VCaP (cell line): ENCODE data around the gene CD96.

Experiments used
- H3K27ac ChIP-seq: fragments of 450-650 bp; 2 replicates; pipeline ENCODE4 v1.5.1; 2017
- TF ChIP-seq, protein P1 (sequence below): fragments of 450-650 bp; conservative IDR thresholded peaks from 2 replicates; pipeline ENCODE4 v1.5.1; 2017; ENCODE audit warnings: mild to moderate bottlenecking, moderate library complexity

CD96 gene

DNA sequence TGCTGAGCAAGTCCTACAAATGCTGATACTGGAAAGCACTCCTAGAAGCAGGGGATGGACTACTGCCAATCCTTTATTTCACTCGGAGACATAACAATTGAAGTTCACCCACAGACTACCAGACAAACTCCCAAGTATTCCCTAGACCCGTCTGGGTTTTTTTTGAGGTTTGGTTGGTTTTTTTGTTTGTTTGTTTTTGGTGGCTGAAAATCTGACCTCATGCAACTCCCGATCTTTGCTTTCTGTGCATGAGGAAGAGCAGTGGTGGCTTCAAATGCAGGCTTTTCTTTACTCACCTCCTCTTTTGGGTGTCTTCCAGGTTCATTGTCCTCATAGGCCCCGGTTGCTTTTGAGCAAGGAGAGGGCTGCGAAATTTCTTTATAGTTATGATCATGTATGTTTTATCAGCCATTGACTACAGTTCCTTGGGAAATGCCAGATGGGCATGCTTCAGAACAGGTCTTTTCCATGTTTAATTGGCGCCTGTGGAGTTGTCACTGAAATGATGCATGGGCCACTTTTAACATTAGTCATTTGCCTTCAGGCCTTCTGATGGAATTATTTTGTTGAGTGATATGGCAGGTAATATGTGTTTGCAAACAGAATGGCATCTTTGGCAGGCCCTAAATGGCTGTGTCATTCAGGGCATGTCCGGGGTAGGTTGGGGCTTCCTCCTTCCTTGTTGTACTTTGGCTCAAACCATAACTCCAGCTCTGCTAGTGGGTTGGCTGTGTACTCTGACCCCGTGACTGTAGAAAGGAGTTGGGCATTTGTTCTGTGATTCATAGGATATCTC is 134.4 kb downstream of the CD96 start:
- TF ChIP-seq, protein P1, sequence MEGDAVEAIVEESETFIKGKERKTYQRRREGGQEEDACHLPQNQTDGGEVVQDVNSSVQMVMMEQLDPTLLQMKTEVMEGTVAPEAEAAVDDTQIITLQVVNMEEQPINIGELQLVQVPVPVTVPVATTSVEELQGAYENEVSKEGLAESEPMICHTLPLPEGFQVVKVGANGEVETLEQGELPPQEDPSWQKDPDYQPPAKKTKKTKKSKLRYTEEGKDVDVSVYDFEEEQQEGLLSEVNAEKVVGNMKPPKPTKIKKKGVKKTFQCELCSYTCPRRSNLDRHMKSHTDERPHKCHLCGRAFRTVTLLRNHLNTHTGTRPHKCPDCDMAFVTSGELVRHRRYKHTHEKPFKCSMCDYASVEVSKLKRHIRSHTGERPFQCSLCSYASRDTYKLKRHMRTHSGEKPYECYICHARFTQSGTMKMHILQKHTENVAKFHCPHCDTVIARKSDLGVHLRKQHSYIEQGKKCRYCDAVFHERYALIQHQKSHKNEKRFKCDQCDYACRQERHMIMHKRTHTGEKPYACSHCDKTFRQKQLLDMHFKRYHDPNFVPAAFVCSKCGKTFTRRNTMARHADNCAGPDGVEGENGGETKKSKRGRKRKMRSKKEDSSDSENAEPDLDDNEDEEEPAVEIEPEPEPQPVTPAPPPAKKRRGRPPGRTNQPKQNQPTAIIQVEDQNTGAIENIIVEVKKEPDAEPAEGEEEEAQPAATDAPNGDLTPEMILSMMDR: no peak
- no peak overlapping the region; the same call in 1 of the 2 replicates for H3K27ac ChIP-seq

DNA sequence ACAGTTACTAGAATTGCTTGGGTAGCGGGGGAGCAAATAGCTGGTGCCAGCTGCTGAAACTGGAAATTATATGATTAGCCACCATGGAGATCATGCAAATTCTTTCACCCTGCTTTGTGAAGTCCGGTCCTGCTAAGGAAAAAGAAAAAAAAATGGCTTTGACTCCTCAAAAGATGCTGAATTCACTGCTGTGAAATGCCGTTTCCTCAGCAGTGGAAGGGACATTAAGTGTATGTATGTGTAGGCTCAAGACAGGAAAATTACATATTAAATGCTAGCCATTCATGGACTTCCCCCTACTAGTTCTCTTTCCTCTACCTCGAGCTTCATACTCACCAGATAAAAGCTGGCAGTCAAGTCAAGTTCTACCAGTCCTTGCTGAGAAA is 135.0 kb downstream of the CD96 start:
- H3K27ac ChIP-seq: no peak overlapping the region
- TF ChIP-seq, protein P1: no peak

DNA sequence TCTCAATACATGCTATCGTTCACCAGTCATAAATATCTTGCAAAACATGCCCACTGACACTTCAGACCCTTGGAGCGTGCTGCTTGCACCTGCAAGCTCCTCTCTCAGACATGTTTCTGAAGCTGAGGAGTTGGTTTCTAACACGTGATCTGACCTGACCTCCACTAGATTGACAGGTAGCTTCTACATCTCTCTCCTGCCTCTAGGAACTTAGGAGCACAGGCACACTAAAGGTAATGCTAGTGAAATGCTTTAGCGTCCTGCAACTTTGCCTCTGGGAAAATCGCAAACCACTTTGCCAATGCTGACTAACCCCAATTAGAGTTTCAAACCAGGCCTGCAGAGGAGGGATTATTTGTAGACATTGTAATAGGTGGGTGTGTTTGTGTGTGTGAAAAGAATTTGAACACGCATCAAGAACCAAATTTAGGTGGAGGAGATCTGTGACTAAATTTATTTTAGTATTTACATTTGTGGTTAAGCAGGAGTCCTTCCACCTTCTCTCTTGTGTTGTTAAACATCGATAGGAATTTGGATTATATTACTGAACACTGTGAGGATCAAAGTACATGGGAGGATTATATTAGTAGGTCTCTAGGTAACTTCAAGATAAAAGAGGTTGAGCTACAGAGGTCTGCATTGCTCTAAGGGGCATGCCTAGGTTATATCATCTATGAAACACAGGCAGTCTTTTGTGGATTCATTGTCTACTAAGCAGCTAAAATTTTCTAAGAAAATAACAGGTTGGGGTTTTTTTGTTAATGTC is 139.8 kb downstream of the CD96 start:
- H3K27ac ChIP-seq: no peak overlapping the region
- TF ChIP-seq, protein P1: no peak

DNA sequence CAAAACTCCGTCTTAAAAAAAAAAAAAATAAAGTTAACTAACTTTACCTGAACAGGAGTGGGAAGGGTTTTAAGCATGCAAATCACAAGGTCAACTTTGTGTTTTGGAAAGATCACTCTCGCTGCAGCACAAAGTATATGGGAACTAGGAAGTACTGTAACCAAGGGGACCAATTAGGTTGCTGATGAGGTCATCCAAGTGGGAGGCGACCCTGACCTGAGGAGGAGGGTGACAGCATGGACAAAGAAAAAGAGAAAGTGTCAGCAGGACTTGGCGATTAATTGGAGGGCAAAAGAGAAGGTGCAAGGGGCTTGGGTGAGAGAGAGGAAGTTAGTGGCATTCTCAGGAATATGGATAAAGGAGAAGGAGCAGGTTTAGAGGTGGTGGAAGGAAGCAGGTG is 142.6 kb downstream of the CD96 start:
- H3K27ac ChIP-seq: no peak overlapping the region
- TF ChIP-seq, protein P1: no peak

DNA sequence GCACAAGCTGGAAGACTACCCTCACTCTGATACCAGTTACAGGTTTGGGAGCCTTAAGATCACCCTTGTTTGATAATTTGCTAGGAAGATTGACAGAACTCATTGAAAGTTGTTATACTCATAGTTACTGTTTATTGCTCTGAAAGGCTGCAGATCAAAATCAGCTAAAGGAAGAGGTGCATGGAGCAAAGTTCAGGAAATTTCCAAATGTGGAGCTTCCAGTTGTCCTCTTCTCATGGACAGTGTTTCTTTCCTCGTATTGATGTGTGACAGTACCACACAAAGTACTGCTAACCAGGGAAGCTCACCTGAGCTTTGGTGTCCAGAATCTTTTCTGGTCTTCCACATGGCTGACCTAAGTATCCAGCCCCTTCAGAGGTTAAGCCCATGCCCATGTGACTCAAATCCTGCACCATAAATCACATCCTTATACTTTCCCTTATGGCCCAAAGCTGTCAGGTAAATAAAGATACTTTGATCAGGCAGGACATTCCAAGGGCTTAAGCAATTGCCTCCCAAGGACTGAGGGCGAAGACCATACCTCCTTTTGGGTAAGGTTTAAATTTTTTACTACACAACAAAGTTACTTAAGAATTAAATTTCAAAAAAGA is 146.3 kb downstream of the CD96 start:
- no peak overlapping the region for H3K27ac ChIP-seq
- TF ChIP-seq, protein P1: no peak

DNA sequence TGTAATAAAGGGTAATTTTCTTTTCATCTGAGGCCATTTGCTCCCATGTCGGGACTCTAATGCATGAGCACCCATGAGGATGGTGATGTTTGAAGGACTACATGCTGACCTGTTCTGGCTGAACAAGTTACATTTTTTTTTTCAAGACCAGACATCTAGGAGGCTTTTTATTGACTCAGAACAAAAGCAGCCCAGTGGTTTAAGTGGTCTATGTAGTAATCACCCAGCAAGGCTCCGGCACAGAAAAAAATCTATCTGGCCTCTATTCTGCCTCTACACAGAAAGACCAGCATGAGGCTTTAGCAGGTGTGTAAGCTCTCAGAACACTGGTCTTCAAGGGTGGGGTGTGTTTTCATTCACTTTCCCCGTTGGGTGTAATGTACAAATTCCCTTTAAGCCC is 148.2 kb downstream of the CD96 start:
- no peak overlapping the region for H3K27ac ChIP-seq
- TF ChIP-seq, protein P1: no peak

DNA sequence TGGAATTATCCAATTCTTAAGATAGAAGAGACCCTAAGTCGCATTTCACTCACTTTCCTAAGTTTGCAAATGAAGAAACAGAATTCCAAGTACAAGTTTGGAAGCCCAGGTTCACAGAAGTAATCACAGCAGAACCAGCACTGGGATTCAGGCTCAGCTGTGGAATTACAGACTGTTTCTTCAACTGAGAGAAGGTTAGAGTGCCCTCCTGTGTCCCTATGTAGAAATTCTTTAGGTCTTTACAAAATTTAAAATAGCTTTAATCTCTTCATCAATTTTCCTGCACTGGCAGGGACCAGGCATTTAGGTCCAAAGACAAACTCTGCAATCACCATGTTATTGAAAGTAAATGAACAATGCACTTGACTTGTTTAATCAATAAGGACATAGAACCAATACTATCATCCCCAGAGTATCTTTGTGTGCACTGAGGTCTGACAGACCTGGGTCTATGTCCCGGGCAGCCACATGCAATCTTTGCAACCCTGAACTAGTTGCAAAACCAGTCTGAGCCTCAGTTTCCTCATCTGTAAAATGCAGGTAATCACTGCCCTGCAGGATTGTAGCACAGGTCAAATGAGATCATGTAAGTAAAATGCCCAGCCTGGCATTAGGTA is 149.4 kb downstream of the CD96 start:
- TF ChIP-seq, protein P1: peak; percentile 78
- no peak overlapping the region for H3K27ac ChIP-seq
